NB4 (cell line): Measurements from ENCODE around the gene CPXM2.

ENCODE experiments used
- CTCF ChIP-seq: IDR thresholded peaks from one replicate; pipeline ENCODE4 v1.5.1; 2012; ENCODE audit warnings: low read depth, low read length
- MAX ChIP-seq: IDR thresholded peaks from 2 replicates; pipeline ENCODE4 v1.6.1; 2011; ENCODE audit warnings: low read depth, low read length
- MYC ChIP-seq: IDR thresholded peaks from 2 replicates; pipeline ENCODE4 v1.6.1; 2011; ENCODE audit warnings: low read depth, low read length
- POLR2A ChIP-seq: IDR thresholded peaks from 2 replicates; pipeline ENCODE4 v1.6.1; 2011; ENCODE audit warnings: mild to moderate bottlenecking; ENCODE audit not compliant: insufficient read length; ENCODE audit errors: extremely low read depth

- no peak for TF ChIP-seq CTCF
- TF ChIP-seq MAX, result no peak
- no peak for TF ChIP-seq MYC
- no peak for TF ChIP-seq POLR2A
Measured at GRCh38 chr10:123926401-123927264, 35.0 kb upstream of the CPXM2 start.
